ENCODE data around the gene IFRD2.
A peak's percentile ranks its signal among the peaks of the same experiment; 100 is the strongest.

The IFRD2 gene

GRCh38 chr3:50304601-50305000 is 12.4 kb upstream of the IFRD2 start:
- in situ Hi-C loops (cut with HindIII; ENCODE audit: low pct_unique_long_range_greater_than_20kb, low sequenced_read_pairs) = no loop called here
- no peak for DNase-seq (ENCODE audit: low read depth in 1 of 2, low spot score in 1 of 2)
- no peak for TF ChIP-seq JUND (IDR thresholded peaks at IDR 0.05; ENCODE audit: low read depth)

GRCh38 chr3:50303013-50303815 is 11.0 kb upstream of the IFRD2 start, which contains the start of gene HYAL1:
Gene HYAL1, minus strand, starts transcription at chr3:50303574. Its CDS starts 618 bp downstream, at chr3:50302956.
- DNase-seq (ENCODE audit: low read depth in 1 of 2, low spot score in 1 of 2) = peak in 1 of 2 experiments; percentile 61
- no peak for TF ChIP-seq JUND (IDR thresholded peaks at IDR 0.05; ENCODE audit: low read depth)
- in situ Hi-C loops (cut with HindIII; ENCODE audit: low pct_unique_long_range_greater_than_20kb, low sequenced_read_pairs) = no loop called here

- no peak for TF ChIP-seq JUND (IDR thresholded peaks at IDR 0.05; ENCODE audit: low read depth)
- no peak for DNase-seq (ENCODE audit: low read depth in 1 of 2, low spot score in 1 of 2)
- in situ Hi-C loops (cut with HindIII; ENCODE audit: low pct_unique_long_range_greater_than_20kb, low sequenced_read_pairs) = no loop called here
Measured at GRCh38 chr3:50302095-50303012, 10.1 kb upstream of the IFRD2 start.

- DNase-seq (ENCODE audit: low read depth in 1 of 2, low spot score in 1 of 2) = no peak
- no peak for TF ChIP-seq JUND (IDR thresholded peaks at IDR 0.05; ENCODE audit: low read depth)
- in situ Hi-C loops (cut with HindIII; ENCODE audit: low pct_unique_long_range_greater_than_20kb, low sequenced_read_pairs) = no loop called here
Measured at GRCh38 chr3:50300681-50301254, 8.5 kb upstream of the IFRD2 start.

GRCh38 chr3:50299929-50300680 is 7.9 kb upstream of the IFRD2 start:
- peak in 1 of 2 experiments; percentile 11 for DNase-seq (ENCODE audit: low read depth in 1 of 2, low spot score in 1 of 2)
- TF ChIP-seq JUND (IDR thresholded peaks at IDR 0.05; ENCODE audit: low read depth) = no peak

GRCh38 chr3:50299638-50299928 is 7.4 kb upstream of the IFRD2 start:
- TF ChIP-seq JUND (IDR thresholded peaks at IDR 0.05; ENCODE audit: low read depth) = no peak
- in situ Hi-C loops (cut with HindIII; ENCODE audit: low pct_unique_long_range_greater_than_20kb, low sequenced_read_pairs) = no loop called here
- DNase-seq (ENCODE audit: low read depth in 1 of 2, low spot score in 1 of 2) = no peak

More at GRCh38 chr3:50299929-50300680, 7.9 kb upstream of the IFRD2 start:
- in situ Hi-C loops (cut with HindIII; ENCODE audit: low pct_unique_long_range_greater_than_20kb, low sequenced_read_pairs) = no loop called here

- TF ChIP-seq JUND (IDR thresholded peaks at IDR 0.05; ENCODE audit: low read depth) = no peak
- peak; percentile 80 to 99 for DNase-seq (ENCODE audit: low read depth in 1 of 2, low spot score in 1 of 2)
- in situ Hi-C loops (cut with HindIII; ENCODE audit: low pct_unique_long_range_greater_than_20kb, low sequenced_read_pairs) = no loop called here
Measured at GRCh38 chr3:50298836-50299637, 6.8 kb upstream of the IFRD2 start, which contains the start of the genes HYAL3 and NAA80. Gene HYAL3, minus strand, starts transcription at chr3:50299405. Its CDS starts 3,803 bp downstream, at chr3:50295602. Gene NAA80, minus strand, starts transcription at chr3:50299405. Its CDS starts 1,942 bp downstream, at chr3:50297463.

- no peak for TF ChIP-seq JUND (IDR thresholded peaks at IDR 0.05; ENCODE audit: low read depth)
- no peak for DNase-seq (ENCODE audit: low read depth in 1 of 2, low spot score in 1 of 2)
- in situ Hi-C loops (cut with HindIII; ENCODE audit: low pct_unique_long_range_greater_than_20kb, low sequenced_read_pairs) = no loop called here
Measured at GRCh38 chr3:50297896-50298725, 5.9 kb upstream of the IFRD2 start.

- in situ Hi-C loops (cut with HindIII; ENCODE audit: low pct_unique_long_range_greater_than_20kb, low sequenced_read_pairs) = no loop called here
- no peak for TF ChIP-seq JUND (IDR thresholded peaks at IDR 0.05; ENCODE audit: low read depth)
Measured at GRCh38 chr3:50297384-50297775, 5.2 kb upstream of the IFRD2 start.

GRCh38 chr3:50296721-50297383 is 4.6 kb upstream of the IFRD2 start:
- in situ Hi-C loops (cut with HindIII; ENCODE audit: low pct_unique_long_range_greater_than_20kb, low sequenced_read_pairs) = no loop called here
- no peak for TF ChIP-seq JUND (IDR thresholded peaks at IDR 0.05; ENCODE audit: low read depth)
- no peak for DNase-seq (ENCODE audit: low read depth in 1 of 2, low spot score in 1 of 2)

More at GRCh38 chr3:50297384-50297775, 5.2 kb upstream of the IFRD2 start:
- DNase-seq (ENCODE audit: low read depth in 1 of 2, low spot score in 1 of 2) = no peak
